ENCODE measurements around the gene CARD11.

- TF ChIP-seq CTCF (IDR thresholded peaks at IDR 0.05) (no peak), POLR2A (IDR thresholded peaks at IDR 0.05) (no peak), POLR2AphosphoS5 (IDR thresholded peaks at IDR 0.05) (no peak)
Observed at GRCh38 chr7:2908103-2908683, 135.5 kb downstream of the CARD11 start.
